MM.1S (cell line): ENCODE measurements around the gene NRGN.

ENCODE experiments used
- CTCF ChIP-seq: fragments of 300-600 bp; sonication (generic); IDR thresholded peaks from 2 replicates; pipeline ENCODE4 v1.5.1; 2016; ENCODE audit warnings: antibody characterized with exemption, low read length, mixed read lengths
- EZH2 ChIP-seq: fragments of 300-600 bp; sonication (generic); optimal IDR thresholded peaks from 2 replicates; pipeline ENCODE3; 2017; ENCODE audit warnings: low read depth, mild to moderate bottlenecking, antibody characterized with exemption, low read length, mixed read lengths

- TF ChIP-seq CTCF (no peak), EZH2 (no peak)
Measured at GRCh38 chr11:124748481-124749343, 9.0 kb downstream of the NRGN start.
